ENCODE results near the gene SLC16A2.
"Not testable (repeated sequence)": the region's sequence is repeated elsewhere in the genome, so short reads cannot be mapped to it uniquely, and the experiment has no call there.

The SLC16A2 gene

DNA sequence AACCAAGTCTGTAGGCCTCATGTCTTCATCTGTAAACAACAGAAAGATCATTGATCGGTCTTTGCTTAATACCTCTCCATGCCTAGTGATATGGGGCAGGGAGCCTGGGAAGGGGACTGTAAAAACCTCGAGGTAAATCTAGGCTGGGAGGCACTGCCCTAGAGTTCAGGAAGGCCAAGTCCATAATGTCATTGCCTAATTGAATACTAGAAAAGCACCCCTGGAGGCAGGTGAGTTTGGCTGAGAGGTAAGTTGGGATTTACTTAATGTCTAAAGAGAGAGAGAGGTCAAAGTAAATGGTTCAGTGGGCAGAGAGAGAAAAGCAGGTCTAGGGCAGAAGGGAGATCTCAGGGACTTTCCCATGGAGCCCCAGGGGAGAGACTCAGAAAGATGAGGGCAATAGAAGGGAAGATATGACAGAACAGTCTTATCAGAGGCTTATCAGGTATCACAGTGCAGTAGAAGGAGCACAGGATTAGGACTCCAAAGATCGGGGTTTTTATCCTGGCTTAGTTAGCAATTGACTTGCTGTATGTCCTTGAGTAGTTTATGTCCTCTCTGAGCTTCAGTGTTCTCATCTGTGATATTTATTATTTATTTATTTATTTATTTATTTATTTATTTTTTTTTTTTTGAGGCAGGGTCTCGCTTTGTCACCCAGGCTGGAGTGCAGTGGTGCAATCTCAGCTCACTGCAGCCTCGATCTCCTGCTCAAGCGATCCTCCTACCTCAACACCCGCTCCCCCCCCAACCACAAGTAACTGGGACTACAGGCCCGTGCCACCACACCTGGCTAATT is 85.2 kb downstream of the SLC16A2 start:
- no peak for DNase-seq (ENCODE audit: low read depth)

DNA sequence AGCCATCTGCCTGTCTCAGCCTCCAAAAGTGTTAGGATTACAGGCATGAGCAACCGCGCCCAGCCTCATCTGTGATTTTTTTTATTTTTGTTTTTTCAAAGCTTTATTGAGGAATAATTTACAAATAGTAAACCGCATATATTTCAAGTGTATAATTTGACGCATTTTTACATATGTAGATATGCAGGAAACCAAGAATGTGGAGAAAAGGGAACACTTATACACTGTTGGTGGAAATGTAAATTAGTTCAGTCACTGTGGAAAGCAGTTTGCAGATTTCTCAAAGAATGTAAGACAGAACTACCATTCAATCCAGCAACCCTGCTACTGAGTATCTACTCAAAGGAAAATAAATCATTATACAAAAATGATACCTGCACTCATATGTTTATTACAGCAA is 85.9 kb downstream of the SLC16A2 start:
- no peak for DNase-seq (ENCODE audit: low read depth)

DNA sequence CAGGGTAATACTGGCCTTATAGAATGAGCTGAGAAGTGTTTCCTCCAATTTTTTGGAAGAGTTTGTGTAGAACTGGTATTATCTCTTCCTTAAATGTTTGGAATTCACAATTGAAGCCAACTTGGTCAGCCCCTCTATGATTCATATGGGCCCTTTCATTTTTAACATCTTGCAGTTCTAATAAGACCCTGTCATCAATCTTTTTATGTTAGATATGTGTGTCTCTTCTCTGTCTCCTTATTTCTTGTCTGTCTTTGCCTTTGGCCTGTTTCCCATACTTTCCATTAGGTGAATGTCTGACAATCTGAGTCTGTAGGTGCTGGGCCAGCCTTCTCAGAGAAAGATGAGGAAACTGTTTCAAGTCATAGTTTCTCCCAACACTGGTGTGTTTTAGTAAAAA is 88.7 kb downstream of the SLC16A2 start:
- DNase-seq (ENCODE audit: low read depth) = no peak

DNA sequence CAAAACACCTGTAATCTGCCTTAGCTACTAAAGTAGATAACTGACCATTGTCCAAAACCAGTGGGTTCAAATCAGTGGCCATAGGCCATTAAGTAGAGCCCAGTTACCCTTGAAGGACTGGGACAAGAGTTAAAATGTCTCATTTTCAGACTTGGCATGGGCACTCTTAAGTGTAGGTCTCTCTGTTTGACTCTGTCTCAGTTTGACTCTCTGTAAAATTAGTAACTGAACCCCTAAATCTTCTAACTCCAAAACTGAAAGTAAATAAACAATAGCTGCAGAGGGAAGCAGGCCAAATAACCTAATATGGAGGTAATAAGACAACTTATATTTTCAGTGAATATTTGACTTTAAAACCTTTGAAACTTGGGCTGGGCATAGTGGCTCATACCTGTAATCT is 89.1 kb downstream of the SLC16A2 start:
- no peak for DNase-seq (ENCODE audit: low read depth)

DNA sequence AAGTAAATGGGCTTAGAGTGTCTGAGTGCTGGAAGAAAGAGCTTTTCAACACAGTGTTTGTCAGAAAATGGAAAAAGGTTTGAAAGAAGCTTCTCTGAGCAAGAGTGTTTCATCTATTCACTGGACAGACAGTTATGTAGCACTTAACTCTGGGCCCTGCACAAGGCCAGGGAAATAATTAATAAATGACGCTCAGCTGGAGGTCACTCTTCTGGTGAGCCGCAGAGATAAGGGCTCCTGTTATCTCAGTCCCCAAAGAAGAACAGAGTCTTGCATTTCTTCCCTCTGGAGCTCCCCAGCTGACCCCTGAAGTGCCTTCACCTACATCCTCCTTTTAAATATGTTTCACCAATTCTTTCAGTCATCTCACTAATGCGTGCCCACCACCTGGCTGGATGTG is 90.4 kb downstream of the SLC16A2 start:
- DNase-seq (ENCODE audit: low read depth) = no peak

DNA sequence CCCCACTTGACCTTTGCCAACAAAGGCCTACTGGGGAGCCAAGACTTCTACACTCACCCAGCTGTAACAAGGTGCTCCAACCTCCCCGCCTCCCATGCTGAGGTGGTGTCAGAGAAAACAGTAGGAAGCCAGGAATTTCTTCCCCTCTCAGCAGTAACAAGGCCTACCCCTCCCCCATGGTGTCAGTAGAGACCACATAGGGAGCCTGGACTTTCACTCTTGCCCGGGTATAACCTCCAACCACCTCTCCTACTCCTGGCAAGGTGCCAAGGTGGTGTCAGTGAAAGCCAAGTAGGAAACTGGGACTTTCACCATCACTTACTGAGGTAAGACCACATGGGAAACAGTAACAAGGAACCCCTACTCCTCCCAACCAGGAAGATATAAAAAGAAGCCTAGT is 93.1 kb downstream of the SLC16A2 start:
- DNase-seq (ENCODE audit: low read depth) = no peak

DNA sequence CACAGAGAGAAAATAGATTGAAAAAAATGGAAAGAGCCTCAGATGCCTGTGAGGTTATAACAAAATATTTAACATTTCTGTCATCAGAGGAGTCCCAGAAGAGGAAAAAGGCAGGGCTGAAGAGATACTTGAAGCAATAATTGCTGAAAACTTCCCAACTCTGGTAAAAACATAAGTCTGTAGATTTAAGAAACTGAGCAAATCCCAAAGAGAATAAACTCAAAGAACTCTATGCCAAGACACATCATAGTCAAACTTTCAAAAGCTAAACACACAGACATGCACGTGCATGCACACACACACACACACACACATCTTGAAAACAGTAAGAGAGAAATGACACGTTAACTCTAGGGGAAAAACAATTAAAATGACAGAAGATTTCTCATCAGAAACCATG is 94.1 kb downstream of the SLC16A2 start:
- no peak for DNase-seq (ENCODE audit: low read depth)

DNA sequence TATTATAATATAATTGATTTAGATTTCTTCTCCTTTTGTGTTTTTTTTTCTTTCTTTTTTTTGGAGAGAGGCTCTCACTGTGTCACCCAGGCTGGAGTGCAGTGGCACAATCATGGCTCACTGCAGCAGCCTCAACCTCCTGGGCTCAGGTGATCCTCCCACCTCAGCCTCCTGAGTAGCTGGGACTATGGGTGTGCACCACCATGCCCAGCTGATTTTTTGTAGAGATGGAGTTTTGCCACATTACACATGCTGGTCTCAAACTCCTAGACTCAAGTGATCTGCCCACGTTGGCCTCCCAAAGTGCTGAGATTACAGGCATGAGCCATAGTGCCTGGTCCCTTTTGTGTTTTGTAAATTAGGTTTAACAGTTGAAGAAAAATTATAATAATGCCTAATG is 94.7 kb downstream of the SLC16A2 start:
- DNase-seq (ENCODE audit: low read depth) = not testable (repeated sequence)

DNA sequence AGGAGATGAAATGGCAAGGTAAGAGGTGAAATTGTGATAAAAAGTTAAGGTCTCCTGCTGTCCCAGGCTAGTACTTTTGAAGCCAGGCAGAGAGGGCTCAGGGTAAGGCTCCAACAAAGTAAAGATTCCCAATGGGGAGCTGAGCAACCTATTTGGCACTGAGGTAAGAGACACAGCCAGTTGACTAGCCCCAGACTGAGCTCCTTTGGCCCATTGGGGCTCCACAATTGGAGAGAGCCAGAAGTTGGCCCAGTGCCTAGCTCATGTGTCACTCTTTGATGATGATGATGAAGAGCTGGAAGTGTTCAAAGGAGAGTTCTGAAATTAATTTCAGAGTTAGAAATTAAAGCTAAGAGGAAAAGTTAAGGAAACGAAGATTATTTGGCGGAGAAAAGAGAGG is 98.6 kb downstream of the SLC16A2 start:
- DNase-seq (ENCODE audit: low read depth) = no peak

DNA sequence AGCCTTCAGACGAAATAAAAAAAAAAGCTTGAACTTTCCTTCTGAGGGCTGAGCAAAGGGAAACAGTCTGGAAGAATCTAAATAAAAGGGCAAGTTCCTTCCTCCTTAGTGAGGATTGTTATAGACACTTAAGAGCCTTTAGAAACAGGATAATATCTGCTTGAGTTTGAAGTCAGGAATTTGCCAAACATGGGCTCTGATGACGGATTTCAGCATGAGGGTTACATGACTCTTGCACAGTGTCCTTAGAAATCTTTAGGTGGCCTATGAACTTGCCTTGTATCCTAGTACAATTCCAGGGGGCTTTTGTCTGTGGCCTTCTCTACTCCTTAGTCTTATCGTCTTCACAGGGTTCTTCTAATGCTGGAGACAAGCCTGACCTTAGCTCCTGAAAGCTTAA is 99.0 kb downstream of the SLC16A2 start:
- DNase-seq (ENCODE audit: low read depth) = no peak

DNA sequence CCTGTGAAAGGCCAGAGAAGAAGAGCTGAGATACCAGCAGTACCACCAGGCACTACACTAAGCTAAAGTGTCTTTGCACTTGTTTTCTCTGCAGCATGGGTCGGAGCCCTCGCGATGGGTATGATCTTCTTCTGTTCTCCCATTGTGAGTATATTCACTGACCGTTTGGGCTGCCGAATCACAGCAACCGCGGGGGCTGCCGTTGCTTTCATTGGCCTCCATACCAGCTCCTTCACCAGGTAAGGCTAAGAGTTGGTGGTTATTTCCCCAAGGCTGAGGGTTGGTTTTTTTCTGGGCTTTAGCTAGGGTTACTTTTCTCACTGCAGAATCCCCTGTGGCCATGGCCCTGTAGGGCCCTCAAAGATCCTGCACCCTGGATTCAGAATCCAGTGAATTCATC is 99.6 kb downstream of the SLC16A2 start:
- DNase-seq (ENCODE audit: low read depth) = no peak

DNA sequence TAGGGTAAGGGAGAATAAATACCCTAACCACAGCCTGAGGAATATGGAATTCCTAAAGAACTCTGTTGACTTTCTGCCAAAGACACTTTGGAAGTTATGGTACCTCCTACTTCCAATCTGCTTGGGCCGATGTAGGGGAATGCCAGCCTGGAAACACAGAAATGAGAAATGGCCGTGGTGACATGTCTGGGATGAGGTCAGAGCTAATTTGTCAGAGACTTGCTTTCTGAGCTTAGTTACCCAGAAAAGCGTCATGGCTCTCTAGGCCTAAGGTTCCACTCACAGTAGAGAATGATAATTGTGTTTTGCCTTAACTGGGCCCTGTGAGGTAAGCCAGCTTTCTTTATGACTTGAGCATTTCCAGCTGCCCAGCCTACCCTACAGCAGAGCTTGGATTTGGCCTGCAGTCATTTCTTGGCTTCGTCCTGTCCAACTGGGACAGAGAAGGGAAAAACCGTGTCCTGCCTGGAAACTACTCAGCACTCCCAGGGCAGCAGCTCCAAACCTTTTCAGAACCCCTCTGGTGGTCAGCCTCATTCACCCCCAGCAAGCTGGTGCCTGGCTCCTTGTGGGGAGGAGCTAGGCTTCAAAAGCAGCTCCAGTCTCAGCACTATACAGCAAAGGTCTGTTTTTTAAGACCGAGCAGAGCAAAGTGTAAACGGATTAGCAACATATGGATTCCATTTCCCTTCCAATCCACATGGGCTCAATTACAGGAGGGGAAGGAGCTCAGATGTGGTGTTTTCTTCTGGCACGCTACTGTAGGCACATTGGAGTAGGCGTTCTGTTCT is 100.9 kb downstream of the SLC16A2 start:
- DNase-seq (ENCODE audit: low read depth) = no peak

DNA sequence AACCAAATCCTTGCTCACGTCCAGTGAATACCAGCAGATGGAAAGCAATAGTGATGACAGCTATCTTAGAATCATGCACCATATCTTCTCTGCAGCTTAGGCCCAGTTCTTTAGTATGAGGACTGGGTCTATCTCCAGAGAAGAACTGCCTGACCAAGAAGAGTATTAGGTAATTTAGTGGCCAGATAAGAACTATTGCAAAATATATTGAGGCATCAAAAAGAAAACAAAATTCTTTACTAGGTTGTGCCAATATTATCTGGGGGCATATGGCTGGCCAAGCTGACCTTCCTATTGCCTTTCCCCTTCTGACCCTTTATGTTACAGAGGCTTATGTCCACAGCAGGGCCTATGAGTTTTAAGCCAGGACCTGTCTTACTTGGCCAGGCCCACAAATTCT is 101.9 kb downstream of the SLC16A2 start:
- DNase-seq (ENCODE audit: low read depth) = no peak

DNA sequence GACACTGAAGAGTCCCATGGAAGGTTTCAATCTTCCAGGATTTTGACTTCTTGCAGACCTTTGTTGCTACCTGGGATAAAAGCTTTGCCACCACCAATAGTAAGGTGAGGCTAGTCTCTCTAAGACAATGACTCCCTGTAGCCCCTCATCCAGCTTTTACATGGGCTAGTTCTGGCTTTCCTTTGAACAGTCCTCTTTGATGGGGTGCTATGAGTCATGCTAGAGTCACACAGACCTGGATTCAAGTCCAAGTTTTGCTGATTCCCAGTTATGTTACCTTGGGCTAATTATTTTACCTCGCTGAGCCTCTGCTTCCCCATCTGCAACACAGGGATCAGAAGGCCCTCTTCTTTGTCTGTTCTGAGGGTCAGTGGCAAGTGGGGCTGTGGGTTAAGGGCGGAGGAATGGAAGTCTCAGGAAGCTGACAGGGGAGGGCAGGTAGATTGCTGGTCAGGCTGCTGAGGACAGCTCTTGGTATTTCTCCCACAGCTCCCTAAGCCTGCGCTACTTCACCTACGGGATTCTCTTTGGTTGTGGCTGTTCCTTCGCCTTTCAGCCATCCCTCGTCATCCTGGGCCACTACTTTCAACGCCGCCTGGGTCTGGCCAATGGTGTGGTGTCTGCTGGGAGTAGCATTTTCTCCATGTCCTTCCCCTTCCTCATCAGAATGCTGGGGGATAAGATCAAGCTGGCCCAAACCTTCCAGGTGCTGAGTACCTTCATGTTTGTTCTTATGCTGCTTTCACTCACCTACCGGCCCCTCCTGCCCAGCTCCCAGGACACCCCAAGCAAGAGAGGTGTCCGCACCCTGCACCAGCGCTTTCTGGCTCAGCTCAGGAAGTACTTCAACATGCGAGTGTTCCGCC is 102.8 kb downstream of the SLC16A2 start:
- DNase-seq (ENCODE audit: low read depth) = no peak

DNA sequence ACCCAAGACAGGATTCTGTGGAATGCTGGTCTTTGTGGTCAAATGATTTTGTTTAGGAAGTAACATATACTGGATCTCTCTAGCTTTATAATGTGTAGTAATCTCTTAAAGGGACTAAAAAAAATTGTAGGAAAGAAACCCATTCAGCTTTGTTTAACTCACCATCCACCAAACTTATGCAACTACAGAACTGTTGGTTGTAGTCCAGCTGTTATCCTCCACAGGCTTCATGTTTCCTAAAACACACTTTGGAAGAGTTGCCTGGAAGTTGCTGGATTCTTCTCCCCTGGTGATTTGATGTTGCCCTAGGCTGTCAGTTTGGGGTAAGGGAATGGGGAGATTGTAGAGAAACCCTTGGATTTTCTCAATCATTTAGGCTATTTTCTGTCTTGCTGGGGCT is 103.8 kb downstream of the SLC16A2 start:
- no peak for DNase-seq (ENCODE audit: low read depth)

DNA sequence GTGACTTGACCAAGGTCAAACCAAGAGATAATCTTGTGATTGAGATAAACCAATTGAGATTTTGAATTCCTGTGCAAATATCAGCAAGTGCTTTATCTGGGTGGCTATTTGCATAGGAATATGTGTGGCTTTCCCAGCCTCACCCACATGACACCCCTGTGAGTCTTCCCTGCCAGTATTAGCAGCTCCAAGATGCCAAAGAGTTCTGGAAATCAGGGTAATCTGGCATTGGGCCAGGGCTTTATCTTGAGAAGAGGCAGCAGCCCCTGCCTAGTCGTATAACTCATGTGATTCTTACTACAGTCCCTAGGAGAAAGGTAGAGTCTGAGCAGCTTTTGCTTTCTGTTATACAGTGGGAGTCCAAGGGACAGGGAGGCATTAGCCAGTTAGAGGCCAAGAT is 105.5 kb downstream of the SLC16A2 start:
- DNase-seq (ENCODE audit: low read depth) = no peak

DNA sequence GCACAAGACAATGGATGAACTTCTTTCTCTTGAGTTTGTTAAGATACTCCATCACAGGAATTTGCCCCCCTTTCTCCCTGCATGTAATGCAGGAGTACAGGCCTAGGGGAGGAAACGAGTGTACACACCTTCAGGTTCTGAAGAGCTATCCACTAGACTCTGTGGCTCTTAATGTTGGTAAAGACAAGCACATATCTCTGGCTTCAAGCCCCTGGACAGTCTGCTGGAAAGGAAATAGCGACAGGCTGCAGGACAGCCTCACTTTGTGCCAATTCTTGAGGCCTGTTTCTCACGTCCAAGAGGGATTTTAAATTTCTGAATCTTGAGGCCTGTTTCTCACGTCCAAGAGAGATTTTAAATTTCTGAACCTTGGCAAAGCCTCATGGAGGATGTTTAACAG is 106.1 kb downstream of the SLC16A2 start:
- no peak for DNase-seq (ENCODE audit: low read depth)

DNA sequence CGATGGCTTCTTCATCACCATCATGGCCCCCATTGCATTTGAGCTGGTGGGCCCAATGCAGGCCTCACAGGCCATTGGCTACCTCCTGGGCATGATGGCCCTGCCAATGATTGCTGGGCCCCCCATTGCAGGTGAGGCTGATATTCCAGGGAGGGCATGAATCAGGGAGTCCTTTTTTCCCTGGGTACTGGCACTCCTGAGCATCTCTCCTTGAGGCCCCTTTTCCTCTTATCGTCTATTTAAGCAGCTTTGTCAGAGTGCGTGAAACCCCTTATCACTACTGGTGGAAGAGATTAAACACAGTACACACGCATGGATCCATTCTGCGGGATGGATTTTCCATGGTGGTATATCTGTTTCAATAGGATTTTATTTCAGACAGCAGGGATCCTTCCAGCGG is 108.0 kb downstream of the SLC16A2 start:
- DNase-seq (ENCODE audit: low read depth) = no peak

DNA sequence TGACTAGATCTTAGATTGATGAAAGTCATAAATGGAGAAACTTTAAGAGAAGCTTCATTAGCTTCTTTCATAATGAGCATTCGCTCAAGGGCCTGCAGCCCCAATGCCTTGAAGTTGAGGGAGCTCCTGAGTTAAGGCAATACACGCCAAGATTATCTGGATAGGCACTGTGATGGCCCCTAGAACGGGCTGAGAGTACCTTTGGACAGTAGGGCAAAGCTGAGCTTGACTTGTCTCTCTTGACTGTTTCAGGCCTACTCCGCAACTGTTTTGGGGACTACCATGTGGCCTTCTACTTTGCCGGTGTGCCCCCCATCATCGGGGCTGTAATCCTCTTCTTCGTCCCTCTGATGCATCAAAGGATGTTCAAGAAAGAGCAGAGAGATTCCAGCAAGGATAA is 109.8 kb downstream of the SLC16A2 start:
- DNase-seq (ENCODE audit: low read depth) = no peak

DNA sequence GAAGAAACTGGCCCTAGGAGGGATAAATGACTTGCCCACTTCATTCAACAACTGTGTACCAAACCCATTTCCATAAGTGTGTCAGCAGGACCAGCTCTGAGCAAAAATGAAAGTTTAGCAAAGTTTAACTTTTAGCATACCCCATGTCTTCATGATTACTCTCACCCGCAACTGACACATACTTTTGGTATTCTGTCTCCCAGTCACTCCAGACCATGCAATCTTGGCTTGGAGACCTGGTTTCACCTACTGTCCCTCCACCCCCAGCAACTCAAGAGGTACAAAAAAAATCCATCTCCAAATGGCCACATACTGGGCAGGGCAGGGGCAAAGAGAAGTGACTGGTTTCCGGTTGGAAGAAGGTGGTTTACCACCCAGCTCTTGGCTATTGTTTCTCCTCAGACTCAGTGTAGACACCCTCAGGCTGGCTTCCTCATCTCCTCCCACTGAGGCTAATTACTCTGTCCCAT is 113.3 kb downstream of the SLC16A2 start:
- no peak for DNase-seq (ENCODE audit: low read depth)

DNA sequence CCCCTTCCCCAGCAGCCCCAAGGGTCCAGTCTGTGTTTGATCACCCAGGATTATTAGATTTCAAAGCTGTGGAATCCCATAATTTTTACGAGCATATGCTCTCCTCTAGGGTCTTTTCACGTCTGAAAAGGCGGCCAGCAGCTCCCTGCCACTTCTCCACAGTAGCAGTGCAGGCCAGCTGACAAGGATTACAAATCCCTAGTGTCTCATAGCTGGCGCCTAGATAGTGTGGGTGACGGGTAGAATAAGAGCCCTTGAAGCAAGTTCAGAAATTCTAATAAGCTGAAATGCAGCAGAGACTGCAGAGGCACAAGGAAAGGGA is 113.8 kb downstream of the SLC16A2 start:
- DNase-seq (ENCODE audit: low read depth) = no peak

DNA sequence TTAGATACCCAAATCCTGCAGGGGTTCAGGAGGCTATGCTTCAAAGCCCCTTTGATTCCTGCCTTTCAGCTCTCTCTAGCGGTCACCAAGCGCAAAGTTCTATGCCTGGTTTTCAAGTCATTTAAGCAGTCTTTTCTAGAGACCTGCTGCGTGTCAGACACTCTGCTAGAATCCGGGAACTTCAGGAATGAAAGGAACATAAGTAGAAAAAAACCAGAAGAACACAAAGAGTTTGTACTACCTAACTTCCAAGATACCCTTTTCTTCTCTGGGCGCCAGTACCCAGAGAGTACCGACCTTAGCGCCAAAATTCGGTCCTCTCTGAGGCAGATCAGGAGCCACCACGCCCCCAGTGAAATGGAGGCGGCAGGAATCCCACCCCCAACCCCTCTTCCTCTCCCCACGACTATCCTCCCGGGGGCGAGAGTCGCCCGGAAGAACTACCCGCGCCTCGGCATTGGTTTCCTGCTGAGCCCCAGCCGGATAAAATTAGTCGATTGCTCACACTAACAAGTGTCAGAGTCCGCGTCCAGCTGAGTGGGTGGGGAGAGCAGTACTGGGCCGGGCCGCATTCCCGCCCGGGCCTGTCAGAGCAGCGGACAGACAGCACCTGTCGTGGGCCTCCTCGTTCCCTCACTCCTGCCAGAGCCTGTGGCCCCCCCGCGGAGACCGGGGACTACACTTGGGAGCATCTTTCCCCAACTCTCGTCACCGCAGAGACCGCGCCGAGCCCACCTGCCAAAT is 114.3 kb downstream of the SLC16A2 start:
- no peak for DNase-seq (ENCODE audit: low read depth)
